Activated CD8-positive, alpha-beta T cell treated with anti-CD3 and anti-CD28 coated beads for 36 hours (primary cell): ENCODE results near the gene RAB37. TPM values are rescaled to one million over a fixed set of nuclear protein-coding genes. Genes with fewer than 3 reads are reported as not detected.
A peak's percentile ranks its signal among the peaks of the same experiment; 100 is the strongest.

ENCODE experiments used
- ATAC-seq: fragments of 200-7000 bp; cut with Tn5 transposase; one replicate; pipeline ENCODE4 v1.10.0; 2021; ENCODE audit warnings: mild to moderate bottlenecking, moderate library complexity
- CTCF ChIA-PET: fragments of 350-600 bp; sonication (Branson Sonifier 250); formaldehyde crosslinking; loops from one replicate; lab custom pipeline; 2021; ENCODE audit warnings: antibody characterized with exemption; lab: Charles Lee
- POLR2A ChIA-PET: fragments of 350-600 bp; sonication (Branson Sonifier 250); formaldehyde crosslinking; loops from one replicate; lab custom pipeline; 2021; ENCODE audit warnings: antibody characterized with exemption; lab: Charles Lee
- DNase-seq: peaks from one replicate; pipeline ENCODE4 v3.0.0-alpha.2; 2020
- H3K27ac Mint-ChIP-seq: one replicate; pipeline ENCODE4 v1.8.0; 2021; ENCODE audit warnings: mild to moderate bottlenecking, mixed read lengths
- H3K27me3 Mint-ChIP-seq: one replicate; pipeline ENCODE4 v1.8.0; 2021; ENCODE audit warnings: mixed read lengths
- H3K36me3 Mint-ChIP-seq: one replicate; pipeline ENCODE4 v1.8.0; 2021; ENCODE audit warnings: low read depth, mixed read lengths
- H3K4me1 Mint-ChIP-seq: one replicate; pipeline ENCODE4 v1.8.0; 2021; ENCODE audit warnings: low read depth, mixed read lengths
- H3K4me3 Mint-ChIP-seq: one replicate; pipeline ENCODE4 v1.8.0; 2021; ENCODE audit warnings: mild to moderate bottlenecking, moderate library complexity, mixed read lengths
- H3K9me3 Mint-ChIP-seq: one replicate; pipeline ENCODE4 v1.8.0; 2021; ENCODE audit warnings: mixed read lengths
- intact Hi-C: fragments of 100-400 bp; cut with micrococcal nuclease; formaldehyde crosslinking; loops from one replicate; pipeline ENCODE4 v1.10.0; 2022
- total RNA-seq, 2 experiments: library from RNA; stranded (reverse); gene quantifications; one replicate each; pipeline ENCODE4 v1.2.3, GENCODE V29; 2021
- TF ChIP-seq, protein P1 (sequence below): fragments of 200-600 bp; IDR thresholded peaks from one replicate; pipeline ENCODE4 v1.8.0; 2022; ENCODE audit warnings: antibody characterized with exemption, mild to moderate bottlenecking

Gene RAB37
- total RNA-seq, 2 experiments from 2014 or later = 6.6 to 6.7 TPM

DNA sequence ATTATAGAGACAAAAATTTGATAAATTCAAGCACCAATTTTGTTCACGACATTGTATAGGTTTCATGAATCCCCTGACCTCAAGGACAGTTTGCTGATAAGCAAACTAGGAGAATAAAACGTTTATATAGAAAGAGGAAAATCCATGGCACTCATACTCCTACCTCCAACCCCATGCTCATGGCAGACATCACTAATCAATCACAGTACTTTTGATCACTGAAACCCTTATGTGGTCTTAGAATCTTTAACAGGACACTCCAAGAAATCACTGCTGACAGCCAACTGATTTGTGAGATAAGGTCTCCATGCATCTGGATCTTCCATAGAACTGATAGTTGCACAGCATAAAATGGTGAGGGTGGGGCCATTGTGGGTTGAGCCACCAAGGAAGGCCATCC, 6.7 kb downstream of the RAB37 start:
- H3K36me3 Mint-ChIP-seq = peaks cover 3% of the 10 kb centered on the region
- intact Hi-C loops = loop anchor here (5.0 kb wide), 1 partner anchor 119 kb away; no protein-coding TSS in a partner anchor
- peaks cover 7% of the 10 kb centered on the region for H3K9me3 Mint-ChIP-seq
- H3K4me1 Mint-ChIP-seq = peaks cover 72% of the 10 kb centered on the region
- ChIA-PET CTCF (interaction anchor here (0.9 to 6.9 kb wide), 8 partner anchors 8 to 119 kb away, joined by 3 to 110 read pairs (median 59); partner anchors contain the start of genes GRIN2C, NAT9 and RAB37), POLR2A (interaction anchor here (1.0 to 2.7 kb wide), 3 partner anchors 8 to 130 kb away, joined by 3 to 11 read pairs (median 4); partner anchors contain the start of gene FDXR)
- ATAC-seq = no peak
- no peak overlapping the region for H3K4me3 Mint-ChIP-seq
- DNase-seq = no peak
- peak overlapping the region; percentile 88 for H3K27ac Mint-ChIP-seq
- no peaks in the 10 kb centered on the region for H3K27me3 Mint-ChIP-seq
- TF ChIP-seq, protein P1, sequence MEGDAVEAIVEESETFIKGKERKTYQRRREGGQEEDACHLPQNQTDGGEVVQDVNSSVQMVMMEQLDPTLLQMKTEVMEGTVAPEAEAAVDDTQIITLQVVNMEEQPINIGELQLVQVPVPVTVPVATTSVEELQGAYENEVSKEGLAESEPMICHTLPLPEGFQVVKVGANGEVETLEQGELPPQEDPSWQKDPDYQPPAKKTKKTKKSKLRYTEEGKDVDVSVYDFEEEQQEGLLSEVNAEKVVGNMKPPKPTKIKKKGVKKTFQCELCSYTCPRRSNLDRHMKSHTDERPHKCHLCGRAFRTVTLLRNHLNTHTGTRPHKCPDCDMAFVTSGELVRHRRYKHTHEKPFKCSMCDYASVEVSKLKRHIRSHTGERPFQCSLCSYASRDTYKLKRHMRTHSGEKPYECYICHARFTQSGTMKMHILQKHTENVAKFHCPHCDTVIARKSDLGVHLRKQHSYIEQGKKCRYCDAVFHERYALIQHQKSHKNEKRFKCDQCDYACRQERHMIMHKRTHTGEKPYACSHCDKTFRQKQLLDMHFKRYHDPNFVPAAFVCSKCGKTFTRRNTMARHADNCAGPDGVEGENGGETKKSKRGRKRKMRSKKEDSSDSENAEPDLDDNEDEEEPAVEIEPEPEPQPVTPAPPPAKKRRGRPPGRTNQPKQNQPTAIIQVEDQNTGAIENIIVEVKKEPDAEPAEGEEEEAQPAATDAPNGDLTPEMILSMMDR = no peak

DNA sequence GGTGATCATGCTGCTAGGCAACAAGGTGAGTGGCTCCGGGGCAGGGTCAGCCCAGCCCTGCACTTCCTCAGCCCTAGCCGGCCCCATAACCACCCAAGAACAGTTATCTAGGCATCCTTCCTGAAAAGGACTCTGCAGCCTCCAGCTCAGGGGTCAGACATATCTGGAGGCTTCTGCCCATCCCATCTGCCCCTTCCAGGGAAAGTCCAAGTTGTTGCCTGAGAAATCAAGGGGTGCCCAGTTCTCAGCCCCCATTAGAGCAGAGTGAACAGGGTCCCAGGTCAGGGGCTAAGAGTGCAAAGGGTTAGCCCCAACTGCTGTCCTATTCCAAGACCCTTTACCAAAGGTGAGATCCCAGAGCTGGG, 7.3 kb downstream of the RAB37 start:
- Mint-ChIP-seq H3K9me3 (peaks cover 7% of the 10 kb centered on the region), H3K4me3 (no peak overlapping the region), H3K36me3 (peaks cover 3% of the 10 kb centered on the region), H3K4me1 (peaks cover 66% of the 10 kb centered on the region), H3K27me3 (no peaks in the 10 kb centered on the region), H3K27ac (peak overlapping the region; percentile 88)
- CTCF ChIA-PET = interaction anchor here (0.9 to 6.9 kb wide), 11 partner anchors 8 to 213 kb away, joined by 3 to 110 read pairs (median 48); partner anchors contain the start of genes GRIN2C, NAT9 and RAB37
- TF ChIP-seq, protein P1 = no peak
- intact Hi-C loops = loop anchor here (5.0 kb wide), 1 partner anchor 118 kb away; no protein-coding TSS in a partner anchor
- POLR2A ChIA-PET = interaction anchor here (0.5 to 2.7 kb wide), 6 partner anchors 8 to 129 kb away, joined by 3 to 11 read pairs (median 4); partner anchors contain the start of genes FDXR and RAB37
- ATAC-seq (no peak), DNase-seq (no peak)

DNA sequence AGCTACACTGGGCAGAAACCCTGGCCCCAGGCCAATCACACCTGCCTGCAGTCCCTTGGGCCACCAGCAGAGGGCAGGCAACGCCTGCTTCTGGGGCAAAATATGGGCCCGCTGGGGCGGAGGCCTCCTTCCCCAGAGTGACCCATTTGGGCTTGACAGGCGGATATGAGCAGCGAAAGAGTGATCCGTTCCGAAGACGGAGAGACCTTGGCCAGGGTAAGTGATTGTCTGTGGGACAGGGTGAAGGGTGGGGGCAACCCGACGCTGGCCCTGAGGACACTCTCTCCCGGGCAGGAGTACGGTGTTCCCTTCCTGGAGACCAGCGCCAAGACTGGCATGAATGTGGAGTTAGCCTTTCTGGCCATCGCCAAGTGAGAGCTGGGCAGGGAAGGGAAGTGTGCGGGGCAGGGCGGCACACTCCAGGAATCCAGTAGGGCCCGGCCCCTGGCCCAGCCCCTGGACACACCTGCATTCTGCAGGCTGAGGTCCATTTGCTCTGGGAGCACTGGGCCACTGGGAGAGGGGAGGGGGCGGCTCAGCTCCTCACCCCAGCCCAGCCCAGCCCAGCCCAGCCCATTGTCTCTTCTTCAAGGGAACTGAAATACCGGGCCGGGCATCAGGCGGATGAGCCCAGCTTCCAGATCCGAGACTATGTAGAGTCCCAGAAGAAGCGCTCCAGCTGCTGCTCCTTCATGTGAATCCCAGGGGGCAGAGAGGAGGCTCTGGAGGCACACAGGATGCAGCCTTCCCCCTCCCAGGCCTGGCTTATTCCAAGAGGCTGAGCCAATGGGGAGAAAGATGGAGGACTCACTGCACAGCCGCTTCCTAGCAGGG, 7.9 kb downstream of the RAB37 start:
- peak; percentile 18 for ATAC-seq
- Mint-ChIP-seq H3K27ac (peak overlapping the region; percentile 88), H3K4me1 (peaks cover 62% of the 10 kb centered on the region), H3K4me3 (peak overlapping the region; percentile 17), H3K9me3 (peaks cover 7% of the 10 kb centered on the region), H3K36me3 (peaks cover 8% of the 10 kb centered on the region), H3K27me3 (no peaks in the 10 kb centered on the region)
- peak; percentile 90 for DNase-seq
- TF ChIP-seq, protein P1 = peak; percentile 100
- POLR2A ChIA-PET = interaction anchor here (0.5 to 5.5 kb wide), 12 partner anchors 8 to 128 kb away, joined by 3 to 35 read pairs (median 4); partner anchors contain the start of genes FDXR, NAT9 and RAB37
- CTCF ChIA-PET = interaction anchor here (0.8 to 6.9 kb wide), 21 partner anchors 8 to 213 kb away, joined by 3 to 110 read pairs (median 6); partner anchors contain the start of genes FDXR, GRIN2C, NAT9 and RAB37
- intact Hi-C loops = loop anchor here (5.0 kb wide), 1 partner anchor 117 kb away; no protein-coding TSS in a partner anchor

DNA sequence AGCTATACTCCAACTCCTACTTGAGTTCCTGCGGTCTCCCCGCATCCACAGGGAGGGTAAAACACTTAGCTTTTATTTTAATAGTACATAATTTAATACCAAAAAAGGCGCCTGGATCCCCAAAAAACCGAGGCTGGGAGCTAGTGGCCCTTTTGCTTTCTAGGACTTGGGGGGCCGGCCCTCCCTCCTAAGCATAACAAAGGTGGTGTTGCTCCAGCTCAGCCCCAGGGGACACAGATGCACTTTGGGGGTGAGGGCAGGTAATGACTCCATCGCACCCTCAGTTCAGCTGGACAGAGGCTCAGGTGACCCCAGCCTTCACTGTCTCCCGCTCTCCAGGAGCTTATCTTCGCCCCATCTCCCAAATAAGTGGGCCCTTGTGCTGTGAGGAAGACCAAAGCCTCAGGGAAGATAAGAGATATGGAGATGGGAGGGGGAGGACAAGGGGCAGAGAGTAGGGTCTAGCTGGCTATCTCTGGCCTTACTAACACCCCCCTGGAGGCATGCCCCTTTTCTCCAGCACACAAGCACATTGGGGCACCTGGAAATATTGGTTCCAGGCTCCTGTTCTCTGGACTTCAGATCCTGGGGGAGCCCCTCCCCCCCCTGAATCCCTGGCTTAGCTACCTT, 8.6 kb downstream of the RAB37 start:
- intact Hi-C loops = loop anchor here (2.0 kb wide), 1 partner anchor 35 kb away; no protein-coding TSS in a partner anchor
- TF ChIP-seq, protein P1 = no peak
- Mint-ChIP-seq H3K27me3 (no peaks in the 10 kb centered on the region), H3K4me3 (no peak overlapping the region), H3K27ac (no peak overlapping the region), H3K4me1 (peaks cover 55% of the 10 kb centered on the region), H3K9me3 (peaks cover 7% of the 10 kb centered on the region), H3K36me3 (peaks cover 15% of the 10 kb centered on the region)
- ChIA-PET CTCF (interaction anchor here (0.8 to 6.9 kb wide), 20 partner anchors 7 to 212 kb away, joined by 3 to 110 read pairs (median 6); partner anchors contain the start of genes FDXR, GRIN2C, NAT9 and RAB37), POLR2A (interaction anchor here (0.6 to 5.5 kb wide), 11 partner anchors 8 to 128 kb away, joined by 3 to 35 read pairs (median 4); partner anchors contain the start of genes FDXR, NAT9 and RAB37)
- DNase-seq (no peak), ATAC-seq (no peak)
